Measurements from ENCODE around the gene MAGI2.

The MAGI2 gene

GRCh38 chr7:78389022-78389421 lies 1064.4 kb downstream of the MAGI2 start:
- DNase-seq, result no peak

GRCh38 chr7:78386520-78386919 lies 1066.9 kb downstream of the MAGI2 start:
- DNase-seq, result no peak

GRCh38 chr7:78383096-78383880 lies 1070.2 kb downstream of the MAGI2 start:
- no peak for DNase-seq

GRCh38 chr7:78379148-78379547 lies 1074.3 kb downstream of the MAGI2 start:
- no peak for DNase-seq

- DNase-seq, result no peak
Measured at GRCh38 chr7:78377532-78377931, 1075.9 kb downstream of the MAGI2 start.

- no peak for DNase-seq
Measured at GRCh38 chr7:78370936-78371335, 1082.5 kb downstream of the MAGI2 start.

GRCh38 chr7:78368771-78369170 lies 1084.7 kb downstream of the MAGI2 start:
- DNase-seq, result no peak

GRCh38 chr7:78367280-78367773 lies 1086.1 kb downstream of the MAGI2 start:
- DNase-seq, result no peak

- no peak for DNase-seq
Measured at GRCh38 chr7:78363866-78364265, 1089.6 kb downstream of the MAGI2 start.

- DNase-seq, result no peak
Measured at GRCh38 chr7:78359836-78360235, 1093.6 kb downstream of the MAGI2 start.

GRCh38 chr7:78357709-78358108 lies 1095.8 kb downstream of the MAGI2 start:
- DNase-seq, result no peak

- no peak for DNase-seq
Measured at GRCh38 chr7:78355834-78356233, 1097.6 kb downstream of the MAGI2 start.

GRCh38 chr7:78350926-78351325 lies 1102.5 kb downstream of the MAGI2 start:
- DNase-seq, result peak; percentile 47

- DNase-seq, result no peak
Measured at GRCh38 chr7:78350391-78350790, 1103.1 kb downstream of the MAGI2 start.

GRCh38 chr7:78346827-78347226 lies 1106.6 kb downstream of the MAGI2 start:
- no peak for DNase-seq

- DNase-seq, result no peak
Measured at GRCh38 chr7:78345979-78346378, 1107.5 kb downstream of the MAGI2 start.

GRCh38 chr7:78345293-78345911 lies 1108.1 kb downstream of the MAGI2 start:
- DNase-seq, result no peak

- no peak for DNase-seq
Measured at GRCh38 chr7:78334426-78334825, 1119.0 kb downstream of the MAGI2 start.

- DNase-seq, result no peak
Measured at GRCh38 chr7:78333530-78334425, 1119.7 kb downstream of the MAGI2 start.

GRCh38 chr7:78329001-78329655 lies 1124.3 kb downstream of the MAGI2 start:
- peak; percentile 34 for DNase-seq

- DNase-seq, result no peak
Measured at GRCh38 chr7:78327718-78328117, 1125.7 kb downstream of the MAGI2 start.

GRCh38 chr7:78326876-78327275 lies 1126.6 kb downstream of the MAGI2 start:
- DNase-seq, result peak; percentile 79

GRCh38 chr7:78326189-78326588 lies 1127.3 kb downstream of the MAGI2 start:
- no peak for DNase-seq
